SKM-1 (cell line): ENCODE results near the gene CTDP1.

Experiments
- DNase-seq: peaks from one replicate; lab custom pipeline; 2025; ENCODE audit not compliant: unreplicated experiment; lab: John Stamatoyannopoulos, UW

CTDP1 gene

GRCh38 chr18:79643054-79643984 lies 36.3 kb upstream of the CTDP1 start:
- no peak for DNase-seq

GRCh38 chr18:79644006-79644665 lies 35.5 kb upstream of the CTDP1 start:
- DNase-seq: peak; percentile 30

- DNase-seq: no peak
Observed at GRCh38 chr18:79644666-79645057, 34.9 kb upstream of the CTDP1 start.

GRCh38 chr18:79645291-79645983 lies 34.2 kb upstream of the CTDP1 start:
- DNase-seq: no peak

- DNase-seq: no peak
Observed at GRCh38 chr18:79647307-79647706, 32.3 kb upstream of the CTDP1 start.

- DNase-seq: no peak
Observed at GRCh38 chr18:79650959-79651358, 28.6 kb upstream of the CTDP1 start.

- DNase-seq: no peak
Observed at GRCh38 chr18:79657342-79657996, 22.1 kb upstream of the CTDP1 start.

- DNase-seq: no peak
Observed at GRCh38 chr18:79658366-79658765, 21.2 kb upstream of the CTDP1 start.

- no peak for DNase-seq
Observed at GRCh38 chr18:79659733-79660132, 19.9 kb upstream of the CTDP1 start.

- no peak for DNase-seq
Observed at GRCh38 chr18:79662034-79662433, 17.6 kb upstream of the CTDP1 start.

GRCh38 chr18:79662439-79662838 lies 17.2 kb upstream of the CTDP1 start:
- no peak for DNase-seq

- DNase-seq: no peak
Observed at GRCh38 chr18:79664525-79665125, 15.0 kb upstream of the CTDP1 start.

GRCh38 chr18:79668203-79668602 lies 11.4 kb upstream of the CTDP1 start:
- no peak for DNase-seq

GRCh38 chr18:79672490-79673276 lies 6.9 kb upstream of the CTDP1 start:
- DNase-seq: no peak

GRCh38 chr18:79677221-79677620 lies 2.4 kb upstream of the CTDP1 start:
- DNase-seq: no peak

- no peak for DNase-seq
Observed at GRCh38 chr18:79677840-79678239, 1.8 kb upstream of the CTDP1 start.

- DNase-seq: peak; percentile 95
Observed at GRCh38 chr18:79678665-79679551, 695 bp upstream of the CTDP1 start.

- DNase-seq: no peak
Observed at GRCh38 chr18:79680100-79680879, 687 bp downstream of the CTDP1 start.
